Endodermal cell (in vitro differentiated cells): ENCODE data around the gene NKX2-4. TPM values are rescaled to one million over a fixed set of nuclear protein-coding genes. Genes with fewer than 3 reads are reported as not detected.

Experiments used
- DNase-seq: peaks from one replicate; pipeline ENCODE4 v3.0.0-alpha.2; 2017
- H3K27ac ChIP-seq: 2 replicates; pipeline ENCODE4 v1.5.1; 2013; ENCODE audit warnings: mild to moderate bottlenecking, low read depth, low read length, moderate library complexity
- H3K27me3 ChIP-seq: 2 replicates; pipeline ENCODE4 v1.6.1; 2013; ENCODE audit warnings: mild to moderate bottlenecking, low read length, moderate library complexity; ENCODE audit not compliant: insufficient read depth, control insufficient read depth, poor library complexity, severe bottlenecking
- H3K36me3 ChIP-seq: 2 replicates; pipeline ENCODE4 v1.7.0; 2013; ENCODE audit warnings: mild to moderate bottlenecking, low read length, moderate library complexity; ENCODE audit not compliant: control insufficient read depth, insufficient read depth
- H3K4me1 ChIP-seq: one replicate; pipeline ENCODE4 v1.7.0; 2013; ENCODE audit warnings: low read length; ENCODE audit not compliant: control insufficient read depth, insufficient read depth
- H3K4me3 ChIP-seq: 2 replicates; pipeline ENCODE4 v1.5.1; 2013; ENCODE audit warnings: mild to moderate bottlenecking, low read length, moderate library complexity
- H3K9ac ChIP-seq: 2 replicates; pipeline ENCODE4 v1.6.1; 2013; ENCODE audit warnings: mild to moderate bottlenecking, low read length, moderate library complexity; ENCODE audit not compliant: poor library complexity, severe bottlenecking; ENCODE audit errors: extremely low read depth
- H3K9me3 ChIP-seq: 2 replicates; pipeline ENCODE4 v1.6.1; 2013; ENCODE audit warnings: mild to moderate bottlenecking, low read length, moderate library complexity; ENCODE audit not compliant: control insufficient read depth
- H3K27ac Mint-ChIP-seq: 2 replicates; pipeline ENCODE4 v1.8.0; 2020; ENCODE audit warnings: mixed read lengths
- H3K27me3 Mint-ChIP-seq: 2 replicates; pipeline ENCODE4 v1.8.0; 2021; ENCODE audit warnings: mild to moderate bottlenecking, mixed read lengths; ENCODE audit not compliant: insufficient read depth
- H3K36me3 Mint-ChIP-seq: 2 replicates; pipeline ENCODE4 v1.8.0; 2020; ENCODE audit warnings: low read depth, mixed read lengths
- H3K4me1 Mint-ChIP-seq: 2 replicates; pipeline ENCODE4 v1.8.0; 2020; ENCODE audit warnings: mixed read lengths
- H3K4me3 Mint-ChIP-seq: 2 replicates; pipeline ENCODE4 v1.8.0; 2020; ENCODE audit warnings: mild to moderate bottlenecking, moderate library complexity, mixed read lengths
- H3K9me3 Mint-ChIP-seq: 2 replicates; pipeline ENCODE4 v1.8.0; 2020; ENCODE audit warnings: mild to moderate bottlenecking, mixed read lengths
- CTCF ChIP-seq: fragments of 200-600 bp; sonication (generic); conservative IDR thresholded peaks from 2 replicates; pipeline ENCODE4 v1.5.0; 2021; ENCODE audit warnings: antibody characterized with exemption, mild to moderate bottlenecking
- WGBS, 2 experiments: methylation state at CpG; one replicate each; pipeline versions ENCODE4 v1.1.5 to v1.1.7; 2013; ENCODE audit warnings: missing lambda C conversion rate in 2 of 2, mixed read lengths in 1 of 2; ENCODE audit not compliant: insufficient coverage in 1 of 2, insufficient read length in 1 of 2; 5-methylcytosine and 5-hydroxymethylcytosine counted together
- total RNA-seq, 2 donors: library from RNA; stranded (reverse); fragmentation: NEBNext Ultra II Directional in 1 of 2; extraction: Animal tissue kit (Norgen Biotek cat#: 25700) in 1 of 2; gene quantifications; 2 replicates in 1 of 2; 3 replicates in 1 of 2; pipeline ENCODE4 v1.2.1, GENCODE V29; 2021

Gene NKX2-4
- total RNA-seq, 2 donors from 2014 or later = not detected

GRCh38 chr20:21373436-21373835 is 23.9 kb downstream of the NKX2-4 start:
- no peaks in the 10 kb centered on the region for H3K27me3 ChIP-seq
- no peaks in the 10 kb centered on the region for H3K9me3 ChIP-seq
- Mint-ChIP-seq H3K27me3 (no peaks in the 10 kb centered on the region), H3K27ac (no peak overlapping the region), H3K4me3 (no peak overlapping the region), H3K4me1 (peaks cover 14% of the 10 kb centered on the region), H3K36me3 (peaks cover 36% of the 10 kb centered on the region), H3K9me3 (no peaks in the 10 kb centered on the region)
- H3K4me1 ChIP-seq = no peaks in the 10 kb centered on the region
- no peak for DNase-seq
- H3K36me3 ChIP-seq = peaks cover 46% of the 10 kb centered on the region
- no peak overlapping the region for H3K27ac ChIP-seq
- no peak overlapping the region for H3K9ac ChIP-seq
- WGBS, 2 experiments = 91% methylated on average over 1 of the region's 1 CpG; no CpG with 5 or more reads in 1 of the 2 experiments
- no peak for TF ChIP-seq CTCF
- H3K4me3 ChIP-seq = no peak overlapping the region

- Histone ChIP-seq H3K9ac (no peak overlapping the region), H3K9me3 (no peaks in the 10 kb centered on the region), H3K27me3 (no peaks in the 10 kb centered on the region), H3K4me3 (no peak overlapping the region), H3K36me3 (peaks cover 59% of the 10 kb centered on the region), H3K4me1 (no peaks in the 10 kb centered on the region), H3K27ac (no peak overlapping the region)
- no peak for DNase-seq
- Mint-ChIP-seq H3K4me1 (peaks cover 14% of the 10 kb centered on the region), H3K4me3 (no peak overlapping the region), H3K9me3 (no peaks in the 10 kb centered on the region), H3K27me3 (no peaks in the 10 kb centered on the region), H3K27ac (no peak overlapping the region), H3K36me3 (peaks cover 38% of the 10 kb centered on the region)
- TF ChIP-seq CTCF = no peak
- WGBS, 2 experiments = 97 to 100% methylated on average over 1 to 2 of the region's 2 CpGs
Observed at GRCh38 chr20:21372016-21372415, 25.3 kb downstream of the NKX2-4 start.

- Histone ChIP-seq H3K36me3 (peaks cover 63% of the 10 kb centered on the region), H3K27me3 (no peaks in the 10 kb centered on the region), H3K4me1 (no peaks in the 10 kb centered on the region), H3K4me3 (no peak overlapping the region), H3K27ac (no peak overlapping the region), H3K9me3 (no peaks in the 10 kb centered on the region), H3K9ac (no peak overlapping the region)
- H3K4me1 Mint-ChIP-seq = peaks cover 14% of the 10 kb centered on the region
- no peaks in the 10 kb centered on the region for H3K27me3 Mint-ChIP-seq
- no peak overlapping the region for H3K27ac Mint-ChIP-seq
- DNase-seq = no peak
- no peak overlapping the region for H3K4me3 Mint-ChIP-seq
- H3K9me3 Mint-ChIP-seq = no peaks in the 10 kb centered on the region
- H3K36me3 Mint-ChIP-seq = peaks cover 40% of the 10 kb centered on the region
- TF ChIP-seq CTCF = no peak
- WGBS, 2 experiments = 87 to 100% methylated on average over 1 of the region's 1 CpG
Observed at GRCh38 chr20:21371193-21371592, 26.1 kb downstream of the NKX2-4 start.
